Mucosa of rectum (tissue), 2 donors: ENCODE measurements around the gene CACUL1.
A peak's percentile ranks its signal among the peaks of the same experiment; 100 is the strongest.

Source experiments
- H3K27ac ChIP-seq, 2 donors: one replicate each; pipeline ENCODE4 v1.7.0; 2013; ENCODE audit warnings: inconsistent platforms in 2 of 2, low read depth in 2 of 2, low read length in 2 of 2
- H3K27me3 ChIP-seq, 2 donors: one replicate each; pipeline ENCODE4 v1.7.0; 2013; ENCODE audit warnings: low read length in 2 of 2; ENCODE audit not compliant: control insufficient read depth in 2 of 2, insufficient read depth in 2 of 2
- H3K36me3 ChIP-seq, 2 donors: one replicate each; pipeline ENCODE4 v1.7.0; 2013; ENCODE audit warnings: low read length in 2 of 2; ENCODE audit not compliant: control insufficient read depth in 2 of 2, insufficient read depth in 2 of 2
- H3K4me1 ChIP-seq, 2 donors: one replicate each; pipeline ENCODE4 v1.7.0; 2013; ENCODE audit warnings: low read length in 2 of 2, mild to moderate bottlenecking in 1 of 2; ENCODE audit not compliant: control insufficient read depth in 2 of 2, insufficient read depth in 2 of 2
- H3K4me3 ChIP-seq, 2 donors: one replicate each; pipeline ENCODE4 v1.7.0; 2013; ENCODE audit warnings: low read length in 2 of 2
- H3K9ac ChIP-seq, 2 donors: one replicate each; pipeline ENCODE4 v1.7.0; 2013; ENCODE audit warnings: low read length in 2 of 2, low read depth in 1 of 2, mild to moderate bottlenecking in 1 of 2
- H3K9me3 ChIP-seq, 2 donors: one replicate each; pipeline ENCODE4 v1.7.0; 2013; ENCODE audit warnings: low read length in 2 of 2; ENCODE audit not compliant: control insufficient read depth in 2 of 2
- donor health status: healthy.
- donor health status: Normal muscosa, but diverticular disease.

Gene CACUL1

GRCh38 chr10:118735294-118735693, 19.5 kb downstream of the CACUL1 start:
- H3K4me1 ChIP-seq = peaks cover 17 to 21% of the 10 kb centered on the region in 2 donors
- H3K27me3 ChIP-seq = no peaks in the 10 kb centered on the region
- H3K9ac ChIP-seq = no peak overlapping the region
- H3K4me3 ChIP-seq = no peak overlapping the region
- no peaks in the 10 kb centered on the region for H3K36me3 ChIP-seq
- H3K27ac ChIP-seq = no peak overlapping the region
- H3K9me3 ChIP-seq = no peaks in the 10 kb centered on the region

DNA sequence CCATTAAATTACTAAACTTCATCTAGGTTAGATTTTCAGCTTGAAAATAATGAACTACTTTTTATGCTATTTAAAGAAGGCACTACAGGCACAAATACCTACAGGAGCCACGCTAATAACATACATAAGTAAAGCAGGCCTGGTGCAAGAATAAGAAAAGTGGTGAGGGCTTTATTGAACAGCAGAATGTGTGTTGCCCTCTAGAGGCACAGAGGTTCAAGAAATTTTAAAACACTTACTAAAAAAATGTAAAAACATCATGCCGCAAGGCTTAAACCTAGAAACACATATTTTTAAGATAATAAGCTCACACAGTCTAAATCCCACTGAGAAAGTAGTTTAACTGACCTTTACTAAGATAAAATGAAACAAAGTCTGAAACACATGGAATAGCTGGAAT, 20.3 kb downstream of the CACUL1 start:
- Histone ChIP-seq H3K4me1 (peaks cover 20 to 25% of the 10 kb centered on the region in 2 donors), H3K27me3 (no peaks in the 10 kb centered on the region), H3K9ac (no peak overlapping the region), H3K36me3 (no peaks in the 10 kb centered on the region), H3K27ac (no peak overlapping the region), H3K4me3 (no peak overlapping the region), H3K9me3 (no peaks in the 10 kb centered on the region)

DNA sequence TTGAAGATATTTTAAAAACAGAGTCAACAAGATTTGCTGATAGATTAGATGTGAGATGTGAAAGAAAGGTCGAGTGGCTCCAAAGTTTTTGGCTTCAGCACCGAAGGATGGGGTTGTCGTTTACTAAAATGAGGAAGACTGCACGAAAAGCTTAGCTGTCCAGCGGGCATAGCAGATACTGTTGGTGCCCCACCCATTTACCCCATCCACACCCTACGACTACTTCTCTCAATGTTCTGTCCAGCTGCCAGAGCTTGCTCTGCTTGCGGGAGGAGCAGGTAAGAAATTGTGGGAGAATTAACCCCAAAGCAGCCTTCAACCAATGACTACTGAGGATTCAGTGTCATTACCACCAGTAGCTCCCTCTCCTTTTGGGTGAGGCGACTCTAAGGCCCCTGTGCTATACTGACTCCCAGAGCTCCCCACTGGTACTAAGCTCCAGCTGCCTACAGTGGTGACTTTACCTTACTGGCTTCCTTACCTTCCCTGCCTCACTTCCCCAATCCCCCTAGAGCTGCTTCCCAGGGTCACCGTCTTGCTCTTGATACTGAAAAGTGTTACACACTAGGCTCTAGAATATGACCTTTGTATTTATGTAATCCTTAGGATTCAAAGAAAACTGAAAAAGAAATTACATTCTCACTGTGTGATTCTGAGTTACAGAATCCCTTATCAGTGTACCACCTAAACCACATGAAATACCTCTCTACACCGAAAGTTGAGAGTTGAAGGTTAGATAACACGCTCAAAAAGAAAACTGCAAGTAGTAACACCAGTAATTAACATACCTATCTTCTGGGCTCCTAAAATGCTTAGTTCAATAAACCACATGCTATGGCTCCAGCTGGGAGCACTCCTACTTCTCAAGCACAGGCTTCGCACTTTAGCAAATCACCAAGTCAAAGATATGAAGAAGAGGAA, 22.3 kb downstream of the CACUL1 start:
- H3K4me3 ChIP-seq = no peak overlapping the region
- H3K9ac ChIP-seq = no peak overlapping the region
- peaks cover 23 to 25% of the 10 kb centered on the region in 2 donors for H3K4me1 ChIP-seq
- no peaks in the 10 kb centered on the region for H3K27me3 ChIP-seq
- no peaks in the 10 kb centered on the region for H3K9me3 ChIP-seq
- H3K27ac ChIP-seq = peak overlapping the region in 1 of 2 donors; percentile 38
- no peaks in the 10 kb centered on the region for H3K36me3 ChIP-seq

DNA sequence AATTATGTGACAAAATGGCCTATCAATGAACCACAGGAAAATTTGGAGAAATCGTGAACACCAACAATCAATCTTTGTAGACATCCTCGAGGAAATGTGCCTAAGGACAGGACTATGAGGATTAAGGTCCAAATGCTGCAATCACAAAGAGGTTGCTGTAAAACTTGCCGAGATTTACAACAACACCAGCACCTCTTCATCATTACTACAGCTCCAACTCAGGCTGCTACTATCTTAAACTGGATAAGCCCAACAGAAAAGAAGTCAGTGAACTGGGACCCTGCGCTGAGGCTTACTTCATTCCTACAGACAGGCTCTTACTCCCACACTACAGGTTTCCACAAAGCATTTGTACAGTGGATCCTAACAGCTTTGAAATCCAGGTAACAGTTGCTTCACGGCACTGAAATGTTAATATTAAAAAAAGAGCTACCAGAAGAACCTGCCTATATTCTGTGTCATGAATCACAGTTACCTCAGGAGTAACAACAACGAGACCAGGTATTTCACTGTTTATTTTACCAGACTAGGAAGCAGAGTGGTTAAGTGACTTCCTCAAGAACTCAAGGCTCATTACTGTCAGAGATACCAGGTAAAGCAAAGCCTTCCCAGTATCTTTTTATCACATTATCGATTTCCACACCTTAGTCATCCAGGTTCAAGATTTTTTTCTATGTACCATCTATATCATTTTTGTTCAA, 23.9 kb downstream of the CACUL1 start:
- H3K9me3 ChIP-seq = no peaks in the 10 kb centered on the region
- H3K36me3 ChIP-seq = no peaks in the 10 kb centered on the region
- no peaks in the 10 kb centered on the region for H3K27me3 ChIP-seq
- H3K9ac ChIP-seq = no peak overlapping the region
- peak overlapping the region; percentile 10 to 54 for H3K27ac ChIP-seq
- H3K4me1 ChIP-seq = peaks cover 17 to 25% of the 10 kb centered on the region in 2 donors
- no peak overlapping the region for H3K4me3 ChIP-seq

DNA sequence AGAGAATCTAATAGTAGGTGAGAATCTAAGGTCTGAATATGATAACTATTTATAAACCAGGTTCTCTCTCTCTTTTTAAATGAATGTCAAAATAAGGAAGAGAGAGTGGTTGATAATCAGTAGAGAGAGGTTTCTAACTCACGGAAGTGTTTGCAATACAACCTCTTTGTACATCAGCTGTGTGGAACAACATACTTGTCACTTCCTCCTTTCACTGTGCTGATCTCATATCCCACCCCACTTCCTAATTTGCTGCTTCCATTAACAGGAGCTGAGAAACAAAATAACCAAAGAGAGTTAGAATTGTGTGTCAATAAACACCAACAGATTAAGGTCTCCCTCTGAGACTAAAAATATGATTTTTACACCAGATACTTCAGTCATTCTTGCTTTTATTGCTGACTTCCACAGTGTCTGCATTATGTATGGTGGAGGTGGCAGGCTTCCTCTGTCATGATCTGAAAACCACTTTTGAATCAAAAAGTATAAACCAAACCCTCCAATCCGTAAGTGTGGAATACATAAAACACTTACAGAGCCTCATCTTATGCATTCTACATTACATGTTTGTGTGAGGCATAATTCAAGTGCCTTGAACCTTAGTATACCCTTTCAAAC, 25.0 kb downstream of the CACUL1 start:
- Histone ChIP-seq H3K36me3 (no peaks in the 10 kb centered on the region), H3K4me1 (peaks cover 17 to 25% of the 10 kb centered on the region in 2 donors), H3K9ac (no peak overlapping the region), H3K27me3 (no peaks in the 10 kb centered on the region), H3K4me3 (no peak overlapping the region), H3K27ac (peak overlapping the region; percentile 34 to 54), H3K9me3 (no peaks in the 10 kb centered on the region)

- H3K27me3 ChIP-seq = no peaks in the 10 kb centered on the region
- no peak overlapping the region for H3K27ac ChIP-seq
- no peaks in the 10 kb centered on the region for H3K9me3 ChIP-seq
- peaks cover 17 to 25% of the 10 kb centered on the region in 2 donors for H3K4me1 ChIP-seq
- H3K9ac ChIP-seq = no peak overlapping the region
- no peaks in the 10 kb centered on the region for H3K36me3 ChIP-seq
- no peak overlapping the region for H3K4me3 ChIP-seq
Measured at GRCh38 chr10:118729200-118729599, 25.6 kb downstream of the CACUL1 start.

DNA sequence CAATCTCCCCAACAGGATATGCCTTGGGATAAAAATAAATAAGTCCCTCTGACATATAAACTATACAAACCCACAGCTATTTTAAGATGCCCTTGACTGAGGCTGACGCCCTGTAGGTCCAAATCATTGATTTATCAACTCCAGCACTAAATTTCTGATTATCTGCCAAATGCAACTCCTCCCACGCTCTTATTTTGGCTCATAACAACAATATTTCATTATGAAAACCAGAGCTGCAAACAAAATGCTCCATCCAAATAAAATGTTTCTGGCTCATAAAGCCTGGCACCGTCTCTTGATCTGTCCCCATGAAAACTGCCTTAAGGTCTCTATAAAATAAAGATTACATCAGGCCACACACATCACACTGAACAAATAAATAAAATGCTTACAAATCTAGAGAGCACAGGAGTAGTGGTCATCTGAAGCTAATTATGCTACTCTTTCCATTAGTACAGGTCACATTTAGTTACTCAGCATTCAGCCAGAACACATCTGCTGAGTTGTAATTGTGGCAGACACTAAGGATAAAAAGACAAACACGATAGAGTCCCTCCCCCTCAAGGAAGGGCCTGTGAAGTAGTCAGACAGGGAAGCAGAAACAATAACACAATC, 28.8 kb downstream of the CACUL1 start:
- no peak overlapping the region for H3K27ac ChIP-seq
- no peaks in the 10 kb centered on the region for H3K36me3 ChIP-seq
- H3K4me1 ChIP-seq = peaks cover 11 to 16% of the 10 kb centered on the region in 2 donors
- no peaks in the 10 kb centered on the region for H3K27me3 ChIP-seq
- H3K9me3 ChIP-seq = no peaks in the 10 kb centered on the region
- H3K4me3 ChIP-seq = no peak overlapping the region
- H3K9ac ChIP-seq = no peak overlapping the region

DNA sequence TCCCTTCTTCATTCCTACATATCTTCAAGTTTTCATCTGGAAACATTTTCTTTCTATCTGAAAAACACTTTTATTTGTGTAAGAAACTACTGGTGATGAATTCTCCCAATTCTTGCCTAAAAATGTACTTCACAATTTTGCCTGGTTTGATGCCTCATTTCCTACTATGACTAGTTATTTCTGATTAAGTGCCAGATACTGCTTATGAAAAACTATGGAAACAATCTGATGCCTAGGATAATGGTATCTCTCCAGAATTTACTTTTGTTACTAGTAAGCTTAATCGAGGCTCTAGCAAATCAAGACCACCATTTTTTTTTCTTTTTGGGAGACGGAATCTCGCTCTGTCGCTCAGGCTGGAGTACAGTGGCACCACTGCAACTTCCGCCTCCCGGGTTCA, 31.3 kb downstream of the CACUL1 start:
- Histone ChIP-seq H3K27ac (no peak overlapping the region), H3K4me1 (peaks cover 0 to 4% of the 10 kb centered on the region in 2 donors), H3K9ac (no peak overlapping the region)

GRCh38 chr10:118721539-118721876, 33.3 kb downstream of the CACUL1 start:
- H3K36me3 ChIP-seq = no peaks in the 10 kb centered on the region
- no peak overlapping the region for H3K9ac ChIP-seq
- no peaks in the 10 kb centered on the region for H3K9me3 ChIP-seq
- H3K27me3 ChIP-seq = no peaks in the 10 kb centered on the region
- no peak overlapping the region for H3K4me3 ChIP-seq
- peaks cover 0 to 2% of the 10 kb centered on the region in 2 donors for H3K4me1 ChIP-seq
- no peak overlapping the region for H3K27ac ChIP-seq

More for the DNA sequence above, 31.3 kb downstream of the CACUL1 start:
- Histone ChIP-seq H3K4me3 (no peak overlapping the region), H3K36me3 (no peaks in the 10 kb centered on the region), H3K9me3 (no peaks in the 10 kb centered on the region), H3K27me3 (no peaks in the 10 kb centered on the region)
